T-helper 1 cell treated with Interleukin-12 subunit alpha and Interleukin-12 subunit beta and Interleukin-4 antibody, amounts not matched to agents 30 ng/mL and 1 ng/mL, for 36 hours (primary cell): ENCODE results near the gene PDPN. TPM values are rescaled to one million over a fixed set of nuclear protein-coding genes. Genes with fewer than 3 reads are reported as not detected.
"Not testable (repeated sequence)": the region's sequence is repeated elsewhere in the genome, so short reads cannot be mapped to it uniquely, and the experiment has no call there.

ENCODE experiments used
- intact Hi-C: fragments of 100-400 bp; cut with micrococcal nuclease; formaldehyde crosslinking; loops from one replicate; pipeline ENCODE4 v1.15.1; 2024
- total RNA-seq: library from RNA; stranded (reverse); gene quantifications from 2 replicates; pipeline ENCODE4 v1.2.3, GENCODE V29; 2022

PDPN gene, protein sequence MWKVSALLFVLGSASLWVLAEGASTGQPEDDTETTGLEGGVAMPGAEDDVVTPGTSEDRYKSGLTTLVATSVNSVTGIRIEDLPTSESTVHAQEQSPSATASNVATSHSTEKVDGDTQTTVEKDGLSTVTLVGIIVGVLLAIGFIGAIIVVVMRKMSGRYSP
- not detected in 2 replicates for total RNA-seq

DNA sequence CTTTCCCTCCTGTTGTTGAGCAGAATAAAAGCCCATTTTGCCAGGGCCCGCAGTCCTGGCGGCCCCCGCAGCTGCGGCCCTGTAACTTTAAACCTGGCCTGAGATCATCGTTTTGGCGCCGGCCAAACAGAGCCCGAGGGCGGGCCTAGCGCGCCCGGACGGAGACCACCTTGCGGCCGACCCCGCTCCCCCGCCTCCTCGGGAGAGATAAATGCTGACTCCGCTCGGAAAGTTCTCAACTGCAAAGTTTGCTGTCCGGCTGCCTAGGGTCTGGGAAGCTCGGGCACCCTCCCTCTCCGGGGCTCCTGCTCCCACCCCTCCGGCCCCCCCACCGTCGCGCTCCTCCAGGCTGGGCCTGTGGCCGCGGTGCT, at the start of gene PDPN:
TSS of gene PDPN (plus strand) at position 238 of the 371 bp plus-strand sequence. CDS start 202 bp downstream, outside the sequence.
- intact Hi-C loops = no loop called here

DNA sequence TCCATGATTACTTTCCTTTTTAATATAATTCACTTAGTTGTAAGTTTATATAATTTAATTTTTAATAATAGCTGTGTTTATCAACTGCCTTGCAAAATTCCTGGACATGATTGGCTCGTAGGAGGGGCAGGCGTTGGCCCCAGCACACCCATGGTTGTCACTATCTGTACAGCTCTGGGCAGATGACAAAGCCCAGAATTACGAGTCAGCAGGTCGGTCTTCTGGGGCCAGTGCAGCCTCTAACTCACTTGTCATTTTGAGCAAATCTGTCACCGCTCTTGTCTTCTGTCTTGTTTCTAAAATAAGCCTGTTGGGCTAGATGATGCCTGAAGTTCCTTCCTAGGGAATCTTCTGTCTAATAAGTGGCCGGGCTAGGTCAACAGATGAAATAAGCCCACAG, 48.4 kb upstream of the PDPN start:
- intact Hi-C loops = no loop called here

DNA sequence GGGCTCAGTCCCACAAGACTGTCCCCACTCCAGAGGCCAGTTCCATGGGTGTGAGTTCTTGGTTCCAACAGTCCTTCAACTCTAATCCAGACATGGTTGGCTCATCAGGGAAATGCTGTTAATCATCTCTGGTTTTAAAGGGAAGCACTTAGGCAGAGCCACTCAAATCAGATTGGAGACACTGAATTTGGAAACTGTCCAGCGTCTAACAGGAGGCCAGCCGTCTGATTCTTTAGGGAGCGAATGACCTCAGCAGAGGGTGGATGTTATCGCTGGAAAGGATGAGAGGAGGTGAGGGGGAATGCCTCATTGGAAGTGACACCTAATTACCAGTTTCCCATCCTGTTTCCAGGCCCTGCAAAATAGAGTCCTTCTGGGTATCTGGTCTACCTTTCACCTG, 47.1 kb upstream of the PDPN start:
- intact Hi-C loops = no loop called here

DNA sequence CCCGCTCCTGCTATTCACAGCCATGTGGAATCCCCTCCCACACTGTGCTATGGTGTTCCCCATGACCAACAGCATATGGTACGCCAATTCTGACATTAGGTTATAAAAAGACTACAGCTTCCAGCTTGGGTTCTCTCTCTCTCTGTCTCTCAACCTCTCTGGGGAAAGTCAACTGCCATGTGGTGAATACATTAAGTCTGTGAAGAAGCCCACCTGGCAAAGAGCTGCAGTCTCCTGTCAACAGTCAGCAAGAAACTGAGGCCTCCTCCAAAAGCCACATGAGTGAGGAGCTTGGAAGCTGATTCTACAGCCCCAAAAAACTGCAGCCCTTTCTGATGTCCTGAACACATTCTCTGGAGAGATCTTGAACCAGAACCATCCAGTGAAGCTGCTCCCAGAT, 44.8 kb upstream of the PDPN start:
- intact Hi-C loops = no loop called here

DNA sequence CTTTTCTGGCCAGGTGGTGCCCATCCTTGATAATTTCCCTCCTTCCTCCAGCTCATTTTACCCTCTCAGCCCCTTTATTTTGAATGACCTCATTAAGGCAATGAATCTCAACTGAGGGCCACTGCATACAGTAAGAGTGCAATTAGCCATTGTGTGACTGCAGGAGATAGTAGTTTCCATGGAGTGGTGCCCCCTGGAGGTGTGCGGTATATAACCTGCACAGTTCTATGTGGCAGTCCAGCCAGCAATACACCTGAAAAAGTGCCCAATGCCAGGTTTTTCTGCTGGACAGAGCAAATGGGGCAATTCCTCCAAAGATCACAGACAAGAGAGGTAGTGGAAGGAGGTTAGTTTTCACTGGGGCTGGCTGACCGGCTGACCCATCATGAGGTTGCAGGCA, 43.9 kb upstream of the PDPN start:
- intact Hi-C loops = no loop called here

DNA sequence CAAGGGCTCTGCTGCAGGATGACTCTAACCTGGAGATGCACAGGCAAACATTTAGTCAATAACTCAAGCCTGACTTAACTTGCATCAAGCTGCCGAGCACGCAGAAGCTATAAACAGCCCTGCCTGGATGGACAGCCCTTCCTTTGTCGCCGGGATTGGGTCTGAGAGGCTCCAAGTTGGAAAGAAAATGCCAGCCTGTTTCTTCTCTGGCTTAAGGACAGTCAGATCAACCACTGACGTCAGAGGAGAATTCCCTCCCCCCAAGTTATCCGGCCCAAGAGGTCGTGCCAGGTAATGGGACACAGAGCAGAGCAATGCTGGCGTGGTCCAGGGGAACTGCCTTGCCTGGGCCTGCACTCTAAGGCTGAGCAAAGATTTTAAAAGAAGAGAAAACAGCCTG, 42.8 kb upstream of the PDPN start:
- intact Hi-C loops = no loop called here

DNA sequence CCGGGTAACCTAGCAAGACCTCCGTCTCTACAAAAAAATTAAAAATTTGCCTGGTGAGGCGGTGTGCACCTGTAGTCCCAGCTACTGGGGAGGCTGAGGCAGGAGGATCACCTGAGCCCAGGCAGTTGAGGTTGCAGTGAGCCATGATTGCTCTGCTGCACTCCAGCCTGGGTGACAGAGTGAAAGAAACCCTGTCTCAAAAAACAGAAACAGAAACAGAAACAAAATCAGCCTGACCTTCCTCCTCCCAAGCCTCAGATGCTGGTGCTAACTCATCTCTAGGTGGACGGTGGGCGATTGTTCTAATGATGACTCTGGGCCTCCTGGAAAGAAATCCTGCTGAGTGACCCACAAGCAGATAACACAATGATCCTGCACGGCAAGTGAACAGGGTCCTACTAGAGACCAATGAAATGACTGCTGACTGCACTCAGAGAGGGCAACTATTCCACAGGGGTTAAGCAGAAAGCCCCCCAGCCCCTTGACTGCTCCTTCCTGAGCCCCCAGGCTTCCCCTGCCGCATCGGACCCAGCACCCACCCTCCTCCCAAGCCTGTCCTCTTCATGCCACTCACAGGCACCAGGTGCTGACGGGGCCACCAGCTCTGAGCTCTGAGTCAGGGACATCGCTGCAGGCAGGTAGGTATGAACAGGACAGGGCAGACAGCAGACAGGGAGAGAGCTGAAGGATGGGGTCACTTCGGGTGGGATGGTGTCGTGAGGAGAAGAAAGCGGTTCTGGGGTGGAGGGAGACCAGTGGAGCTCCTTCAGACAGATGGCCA, 42.0 kb upstream of the PDPN start:
- intact Hi-C loops = no loop called here

DNA sequence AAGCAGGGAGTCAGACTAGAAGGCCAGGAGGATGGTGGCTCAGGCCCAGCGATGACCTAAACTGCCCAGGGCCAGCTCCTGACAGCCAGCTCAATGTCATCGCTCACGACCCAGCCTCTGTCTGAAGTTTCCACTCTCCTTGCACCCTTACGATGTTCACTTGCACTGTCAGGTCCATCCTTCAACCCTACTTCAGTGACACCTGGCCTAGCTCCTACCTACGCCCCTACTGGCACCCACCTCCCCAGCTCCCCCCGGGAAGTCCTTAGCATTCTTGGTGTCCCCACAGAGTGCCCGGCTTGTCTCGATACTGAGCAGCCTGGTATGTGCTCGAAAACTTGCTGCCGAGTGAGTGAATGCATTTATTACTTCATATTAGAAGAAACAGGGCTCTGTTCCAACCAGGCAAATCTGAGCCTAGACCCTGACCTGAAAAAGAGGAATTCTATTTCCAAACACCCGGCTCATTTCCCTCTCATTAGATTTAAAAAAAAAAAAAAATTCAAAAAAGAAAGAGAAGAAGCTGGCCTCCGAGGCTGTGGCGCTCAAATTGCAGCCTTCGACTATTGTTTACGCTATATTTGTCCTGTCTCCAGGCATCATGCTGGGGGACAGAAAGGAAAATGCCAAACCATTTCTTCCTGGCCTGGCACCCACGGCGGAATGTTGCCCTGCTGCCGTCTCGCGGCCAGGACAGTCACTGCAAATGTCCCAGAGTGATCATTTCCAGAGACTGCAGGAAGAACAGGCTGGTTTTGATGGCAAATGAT, 40.0 kb upstream of the PDPN start:
- intact Hi-C loops = no loop called here

DNA sequence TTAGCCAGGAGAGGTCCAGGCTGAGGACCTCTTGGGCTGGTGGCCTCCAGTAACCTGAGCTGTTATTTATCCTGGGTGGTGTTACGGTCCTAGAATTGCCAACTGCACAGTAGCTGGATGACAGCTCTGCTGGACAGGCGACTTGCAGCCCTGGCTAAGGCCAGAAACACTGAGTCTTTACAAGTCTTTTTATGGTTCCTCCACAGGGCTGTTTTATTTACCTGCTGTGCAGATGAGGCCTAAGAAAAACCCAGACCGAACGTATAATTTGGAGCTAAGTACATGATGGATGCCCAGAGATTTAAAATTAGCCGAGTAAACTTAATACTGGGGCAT, 39.4 kb upstream of the PDPN start:
- intact Hi-C loops = no loop called here

DNA sequence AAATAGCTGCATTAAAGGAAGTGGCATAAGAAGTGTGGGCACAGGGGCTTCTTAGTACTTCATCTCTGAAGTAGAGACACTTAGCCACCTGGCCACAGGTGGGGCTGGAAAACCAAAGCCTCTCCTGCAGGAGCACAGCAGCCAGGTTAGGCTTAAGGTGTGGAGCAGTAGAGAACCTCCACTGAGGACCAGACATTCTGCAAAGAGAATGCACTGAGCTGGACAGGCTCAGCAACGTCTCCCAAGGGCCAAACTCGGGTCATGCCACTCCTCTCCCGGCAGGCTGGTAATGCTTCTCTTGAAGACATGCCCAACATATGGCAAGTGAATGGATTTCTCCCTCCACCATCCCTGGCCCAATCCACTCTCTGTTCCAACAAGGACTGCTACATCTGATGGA, 36.8 kb upstream of the PDPN start:
- intact Hi-C loops = no loop called here

DNA sequence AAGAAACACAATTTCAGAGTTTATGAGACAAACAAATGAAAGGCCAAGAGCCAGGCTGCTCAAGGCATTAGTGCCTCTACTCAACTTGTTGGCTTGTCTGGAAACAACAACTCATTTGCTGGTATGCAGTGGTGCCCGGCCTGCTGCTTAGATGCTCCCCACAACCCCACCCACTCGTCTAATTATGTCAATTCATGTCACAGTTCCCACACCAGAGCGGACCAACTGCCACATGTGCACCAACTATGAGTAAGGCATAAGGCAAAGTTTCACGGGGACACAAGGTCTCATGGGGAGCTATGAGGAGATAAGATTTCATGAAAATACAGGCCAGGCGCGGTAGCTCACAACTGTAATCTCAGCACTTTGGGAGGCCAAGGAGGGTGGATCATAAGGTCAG, 35.4 kb upstream of the PDPN start:
- intact Hi-C loops = no loop called here

DNA sequence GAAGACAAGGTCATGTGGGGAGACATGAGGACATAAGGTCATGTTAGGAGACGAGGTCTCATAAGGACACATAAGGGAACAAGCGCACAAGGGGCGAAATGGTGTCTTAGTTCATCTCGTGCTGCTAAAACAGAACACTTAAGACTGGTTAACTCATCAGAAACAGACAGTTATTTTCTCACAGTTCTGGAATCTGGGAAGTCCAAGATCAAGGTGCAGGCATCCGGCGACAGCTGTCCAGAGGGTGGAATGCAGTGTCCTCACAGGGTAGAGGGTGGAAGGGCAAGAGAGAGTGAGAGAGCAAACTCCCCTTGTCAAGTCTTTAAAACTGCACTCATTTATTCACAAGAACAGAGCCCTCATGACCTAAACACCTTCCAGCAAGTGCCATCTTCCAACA, 34.6 kb upstream of the PDPN start:
- intact Hi-C loops = no loop called here

DNA sequence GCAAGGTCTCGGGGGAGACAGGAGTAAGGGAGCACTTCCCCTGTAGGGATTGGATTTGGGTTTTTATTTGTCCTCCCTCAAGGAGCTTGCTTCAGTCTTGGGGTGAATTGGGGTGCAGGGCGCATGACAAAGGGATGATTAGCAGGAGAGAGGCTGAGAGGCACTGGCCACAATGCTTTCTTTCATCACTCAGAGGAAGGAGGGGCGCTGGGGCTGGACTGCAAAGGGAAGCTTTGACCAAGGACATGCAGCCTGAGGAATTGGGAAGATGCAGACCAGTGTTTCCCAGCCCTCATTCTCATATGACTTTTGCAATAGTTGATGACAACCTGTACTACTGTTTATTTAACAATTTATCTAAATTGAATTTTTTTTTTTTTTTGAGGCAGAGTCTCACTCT, 34.1 kb upstream of the PDPN start:
- intact Hi-C loops = no loop called here

DNA sequence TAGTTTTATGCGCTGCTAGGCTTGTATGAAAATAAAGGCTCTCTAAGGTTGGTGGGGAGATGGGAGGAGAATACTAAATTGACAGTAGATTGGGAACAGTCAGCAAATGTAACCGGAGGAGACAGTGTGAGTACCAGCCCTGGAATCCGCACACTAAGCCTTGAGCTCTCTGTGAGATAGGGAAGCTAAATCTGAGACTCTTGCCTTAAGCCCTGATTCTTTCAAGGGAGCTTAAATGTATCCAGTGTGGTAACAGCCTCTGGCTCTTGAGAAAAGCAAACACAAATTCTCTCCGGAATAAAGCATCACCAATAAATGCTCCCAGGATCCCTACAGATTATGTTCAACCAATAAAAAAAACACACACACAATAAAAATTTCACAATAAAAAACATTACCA, 33.0 kb upstream of the PDPN start:
- intact Hi-C loops = no loop called here

DNA sequence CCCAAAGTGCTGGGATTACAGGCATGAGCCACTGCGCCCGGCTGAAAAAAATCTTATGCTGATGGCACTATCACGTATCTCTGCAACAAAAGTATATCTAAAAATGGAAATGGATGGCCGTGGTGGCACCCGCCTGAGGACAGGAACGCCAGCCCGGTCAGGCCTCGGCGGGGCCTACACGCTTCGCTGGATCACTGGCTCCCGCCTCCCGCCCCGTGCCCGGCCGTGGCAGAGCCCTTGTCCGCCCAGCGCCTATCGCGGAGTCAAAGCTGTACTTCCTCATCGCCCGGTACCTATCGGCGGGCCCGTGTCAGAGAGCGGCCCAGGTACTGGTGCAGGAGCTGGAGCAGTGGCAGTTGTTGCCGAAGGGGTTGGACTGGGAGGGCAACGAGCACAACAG, 28.8 kb upstream of the PDPN start:
- intact Hi-C loops = no loop called here

DNA sequence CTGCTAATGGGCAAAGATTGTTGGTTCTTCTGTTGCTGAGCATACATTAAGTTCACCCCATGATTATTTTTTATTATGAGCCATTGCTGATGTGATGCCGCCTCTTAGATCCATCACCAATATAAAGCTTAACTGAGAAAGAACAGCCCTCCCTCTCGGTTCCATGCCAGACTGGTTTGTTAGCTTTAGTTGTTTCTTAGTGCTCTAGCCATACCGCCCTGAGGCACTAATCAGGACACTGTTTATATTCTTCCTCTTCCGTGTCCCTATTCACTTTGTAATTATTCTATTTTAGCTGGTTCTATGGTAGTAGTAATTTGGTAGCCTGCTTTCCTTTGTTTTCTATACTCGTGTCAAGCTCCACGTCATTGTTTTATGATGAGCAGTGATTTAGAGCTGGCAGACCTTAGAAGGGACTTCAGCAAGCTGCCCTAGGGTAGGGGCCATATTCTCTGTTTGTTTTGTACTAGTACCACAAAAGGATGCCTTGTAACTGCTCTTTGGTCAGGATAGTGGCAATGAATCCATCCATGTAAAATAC, 27.3 kb upstream of the PDPN start:
- intact Hi-C loops = no loop called here

DNA sequence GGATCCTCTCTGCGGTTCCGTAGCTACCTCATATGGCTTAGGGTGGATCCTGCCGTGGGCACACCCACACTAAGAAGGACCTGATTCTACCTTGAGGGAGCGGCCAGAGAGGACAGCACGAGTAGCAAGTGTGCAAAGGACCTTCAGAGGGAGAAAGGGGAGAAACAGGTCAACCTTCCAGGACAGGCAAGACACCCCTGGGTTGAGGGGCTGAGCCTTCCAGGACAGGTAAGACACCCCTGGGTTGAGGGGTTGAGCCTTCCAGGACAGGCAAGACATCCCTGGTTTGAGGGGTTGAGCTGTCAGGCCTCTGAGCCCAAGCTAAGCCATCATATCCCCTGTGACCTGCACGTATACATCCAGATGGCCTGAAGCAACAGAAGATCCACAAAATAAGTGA, 23.1 kb upstream of the PDPN start:
- intact Hi-C loops = no loop called here

DNA sequence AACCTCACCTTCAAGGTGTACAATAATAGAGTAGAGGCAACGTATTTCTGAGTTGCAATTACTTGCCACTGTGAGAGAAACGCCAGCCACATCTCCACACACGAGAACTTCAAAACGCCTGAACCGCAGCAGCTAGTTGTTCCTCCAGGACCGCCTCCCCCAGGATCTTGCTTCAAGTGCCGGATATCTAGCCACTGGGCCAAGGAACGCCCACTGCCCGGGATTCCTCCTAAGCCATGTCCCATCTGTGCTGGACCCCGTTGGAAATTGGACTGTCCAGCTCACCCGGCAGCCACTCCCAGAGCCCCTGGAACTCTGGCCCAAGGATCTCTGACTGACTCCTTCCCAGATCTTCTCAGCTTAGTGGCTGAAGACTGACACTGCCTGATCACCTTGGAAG, 20.7 kb upstream of the PDPN start:
- intact Hi-C loops = not testable (repeated sequence)

DNA sequence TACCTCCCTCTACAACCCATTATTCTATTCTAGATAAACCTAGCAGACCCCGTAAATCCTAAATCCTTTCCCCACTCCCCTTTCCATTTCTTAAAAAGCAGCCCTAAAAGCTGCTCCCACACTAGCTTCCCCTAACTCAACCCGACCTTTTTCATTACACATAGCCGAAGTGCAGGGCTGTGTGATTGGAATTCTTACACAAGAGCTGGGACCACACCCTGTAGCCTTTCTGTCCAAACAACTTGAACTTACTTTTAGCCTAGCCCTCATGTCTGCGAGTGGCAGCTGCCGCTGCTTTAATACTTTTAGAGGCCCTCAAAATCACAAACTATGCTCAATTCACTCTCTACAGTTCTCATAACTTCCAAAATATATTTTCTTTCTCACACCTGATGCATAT, 19.6 kb upstream of the PDPN start:
- intact Hi-C loops = no loop called here

DNA sequence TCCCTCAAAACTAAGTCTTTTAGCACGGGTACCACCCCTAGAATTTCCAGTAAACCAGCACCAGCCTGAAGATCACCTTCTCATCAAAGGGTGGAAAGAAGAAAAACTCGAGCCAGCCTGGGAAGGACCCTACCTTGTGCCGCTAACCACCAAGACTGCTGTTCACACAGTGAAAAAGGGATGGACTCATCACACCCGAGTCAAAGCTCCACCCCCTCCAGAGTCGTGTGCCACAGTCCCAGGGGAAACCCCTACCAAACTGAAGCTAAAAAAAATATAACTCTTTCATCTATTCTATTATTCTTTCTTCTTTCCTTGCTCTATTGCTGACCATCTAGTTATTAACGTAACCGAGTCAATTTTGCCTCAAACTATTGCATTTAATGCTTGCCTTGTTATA, 13.2 kb upstream of the PDPN start:
- intact Hi-C loops = not testable (repeated sequence)

DNA sequence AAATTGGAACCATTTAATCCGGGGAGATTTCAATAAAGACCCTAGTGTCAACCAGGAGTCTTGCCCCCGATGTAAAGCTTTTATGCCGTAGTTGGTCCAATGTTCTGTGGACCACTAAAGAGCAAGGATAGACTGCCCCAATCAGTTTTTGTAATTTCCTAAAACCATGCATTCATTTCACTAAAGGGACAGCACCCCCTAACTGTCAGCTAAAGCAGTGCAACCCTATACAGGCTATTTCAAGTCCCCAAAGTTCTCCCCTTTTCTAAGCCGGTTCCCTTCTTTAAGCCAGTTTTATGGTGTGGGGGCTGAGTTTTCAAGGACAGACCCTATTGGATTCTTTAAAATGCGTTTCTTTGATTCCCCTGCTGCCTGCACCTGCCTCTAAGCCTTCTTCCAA, 12.7 kb upstream of the PDPN start:
- intact Hi-C loops = no loop called here

DNA sequence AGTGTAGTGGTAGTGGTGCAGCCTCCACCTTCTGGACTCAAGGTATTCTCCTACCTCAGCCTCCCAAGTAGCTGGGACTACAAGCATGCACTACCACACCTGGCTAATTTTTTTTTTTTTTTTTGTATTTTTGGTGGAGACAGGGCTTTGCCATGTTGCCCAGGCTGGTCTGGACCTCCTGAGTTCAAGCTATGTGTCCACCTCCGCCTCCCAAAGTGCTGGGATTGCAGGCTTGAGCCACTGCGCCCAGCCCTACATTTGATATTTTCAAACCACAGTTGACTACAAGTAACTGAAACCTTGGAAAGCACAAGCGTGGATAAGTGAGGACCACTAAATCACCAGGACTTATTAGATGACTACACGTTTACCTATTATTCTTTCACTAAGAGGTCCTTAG, 10.0 kb upstream of the PDPN start:
- intact Hi-C loops = no loop called here

DNA sequence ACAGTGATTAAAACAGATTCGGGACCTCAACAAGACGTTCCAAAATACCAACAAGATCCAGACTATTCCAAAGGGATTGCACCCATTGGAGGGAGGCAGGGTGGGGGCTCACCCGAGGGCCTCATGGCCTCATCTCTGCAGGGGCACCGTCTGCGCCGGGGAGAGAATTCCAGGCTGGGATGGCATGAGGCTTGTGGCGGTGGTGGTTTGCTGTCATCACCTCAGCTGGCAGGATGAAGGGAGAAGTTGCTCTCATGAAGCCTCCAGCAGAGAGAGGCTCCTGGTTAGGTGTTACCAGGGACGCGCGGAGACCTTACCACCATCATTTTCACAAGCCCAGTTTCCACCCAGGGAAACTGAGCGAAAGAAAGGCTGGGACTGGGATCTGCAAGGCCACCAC, 6.7 kb upstream of the PDPN start:
- intact Hi-C loops = no loop called here
